GM12878 (cell line): ENCODE results near the gene PKD1.

Source experiments
- EZH2 ChIP-seq: IDR thresholded peaks from 2 replicates; pipeline ENCODE4 v1.6.1; 2012; ENCODE audit warnings: low read depth, mild to moderate bottlenecking, control low read depth, inconsistent platforms, low read length, borderline replicate concordance; ENCODE audit not compliant: control insufficient read depth
- FOXK2 ChIP-seq: fragments of 450-650 bp; IDR thresholded peaks from 2 replicates; pipeline ENCODE4 v1.6.1; 2017; ENCODE audit warnings: mild to moderate bottlenecking, moderate library complexity
- IRF4 ChIP-seq: IDR thresholded peaks from 2 replicates; pipeline ENCODE4 v1.6.1; 2011; ENCODE audit warnings: low read depth, low read length
- MXI1 ChIP-seq: fragments of 150-350 bp; IDR thresholded peaks from 2 replicates; pipeline ENCODE4 v1.6.1; 2011; ENCODE audit warnings: low read depth, mild to moderate bottlenecking, inconsistent platforms, low read length, improper control_type of control experiment
- MYC ChIP-seq: IDR thresholded peaks from 2 replicates; pipeline ENCODE4 v1.6.1; 2011; ENCODE audit warnings: mild to moderate bottlenecking, low read length, moderate library complexity, inconsistent platforms; ENCODE audit not compliant: insufficient read depth, insufficient replicate concordance, insufficient read length, severe bottlenecking
- POLR2A ChIP-seq: IDR thresholded peaks from 2 replicates; pipeline ENCODE4 v1.6.1; 2011; ENCODE audit warnings: low read depth, mild to moderate bottlenecking, low read length
- SREBF2 ChIP-seq: IDR thresholded peaks from 2 replicates; pipeline ENCODE4 v1.6.1; 2012; ENCODE audit warnings: mild to moderate bottlenecking, low read length

- TF ChIP-seq POLR2A (no peak), IRF4 (no peak), EZH2 (no peak), MYC (no peak), FOXK2 (no peak), SREBF2 (no peak), MXI1 (no peak)
These were observed 37.1 kb upstream of the PKD1 start for GRCh38 chr16:2172688-2173335.
